IMR-90 (cell line): ENCODE measurements around the gene HRH3. TPM values are rescaled to one million over a fixed set of nuclear protein-coding genes. Genes with fewer than 3 reads are reported as not detected.

Experiments
- ATAC-seq: fragments of 200-7000 bp; cut with Tn5 transposase; 2 replicates; pipeline ENCODE4 v1.9.1; 2020; ENCODE audit warnings: low read depth, mild to moderate bottlenecking, moderate library complexity
- BruUV-seq: library from RNA; stranded (reverse); fragments of 400-500 nt; replicated peaks from 2 replicates; lab custom pipeline; 2021; lab: Mats Ljungman, UMichigan
- CTCF ChIA-PET: fragments of 300-600 bp; formaldehyde crosslinking; extraction: SDS; loops from one replicate; lab custom pipeline; 2021; ENCODE audit warnings: antibody characterized with exemption; lab: Yijun Ruan, JAX
- POLR2A ChIA-PET: fragments of 300-600 bp; sonication (Branson Sonifier 250); formaldehyde crosslinking; loops from one replicate; lab custom pipeline; 2022; ENCODE audit warnings: antibody characterized with exemption; ENCODE audit not compliant: unreplicated experiment; lab: Charles Lee
- DNase-seq: peaks from one replicate; pipeline ENCODE4 v3.0.0; 2013
- H2AFZ ChIP-seq: replicated peaks from 2 replicates; pipeline ENCODE3; 2013; ENCODE audit warnings: low read length, mild to moderate bottlenecking; ENCODE audit not compliant: poor library complexity
- H2AK5ac ChIP-seq: 2 replicates; pipeline ENCODE4 v1.6.1; 2013; ENCODE audit warnings: low read depth, low read length, inconsistent platforms
- H2AK9ac ChIP-seq: replicated peaks from 2 replicates; pipeline ENCODE3; 2013; ENCODE audit warnings: mild to moderate bottlenecking, low read depth, low read length, moderate library complexity; ENCODE audit not compliant: poor library complexity
- H2BK120ac ChIP-seq: 2 replicates; pipeline ENCODE4 v1.6.1; 2013; ENCODE audit warnings: low read depth, low read length, inconsistent platforms
- H2BK15ac ChIP-seq: 3 replicates; pipeline ENCODE4 v1.6.1; 2013; ENCODE audit warnings: low read depth, low read length, inconsistent platforms
- H2BK20ac ChIP-seq: 2 replicates; pipeline ENCODE4 v1.6.1; 2013; ENCODE audit warnings: low read depth, mild to moderate bottlenecking, inconsistent platforms, low read length, moderate library complexity
- H2BK5ac ChIP-seq: 2 replicates; pipeline ENCODE4 v1.6.1; 2013; ENCODE audit warnings: mild to moderate bottlenecking, low read depth, low read length, inconsistent platforms; ENCODE audit not compliant: poor library complexity, severe bottlenecking
- H3K14ac ChIP-seq: replicated peaks from 2 replicates; pipeline ENCODE4 v1.6.1; 2013; ENCODE audit warnings: low read depth, low read length, inconsistent platforms
- H3K18ac ChIP-seq: 2 replicates; pipeline ENCODE4 v1.6.1; 2013; ENCODE audit warnings: low read depth, low read length, control low read depth
- H3K23ac ChIP-seq: 2 replicates; pipeline ENCODE4 v1.6.1; 2013; ENCODE audit warnings: low read depth, low read length, inconsistent platforms
- H3K27ac ChIP-seq: 2 replicates; pipeline ENCODE4 v1.5.1; 2013; ENCODE audit warnings: mild to moderate bottlenecking, control low read depth, low read length; ENCODE audit not compliant: insufficient read depth
- H3K27me3 ChIP-seq: 2 replicates; pipeline ENCODE4 v1.6.1; 2013; ENCODE audit warnings: low read length; ENCODE audit not compliant: control insufficient read depth, insufficient read depth
- H3K36me3 ChIP-seq: 2 replicates; pipeline ENCODE4 v1.6.1; 2013; ENCODE audit warnings: low read length, mixed read lengths; ENCODE audit not compliant: control insufficient read depth, insufficient read depth
- H3K4ac ChIP-seq: 2 replicates; pipeline ENCODE4 v1.6.1; 2013; ENCODE audit warnings: low read depth, low read length, inconsistent platforms
- H3K4me1 ChIP-seq: 2 replicates; pipeline ENCODE4 v1.6.1; 2013; ENCODE audit warnings: low read length, mixed read lengths; ENCODE audit not compliant: control insufficient read depth, insufficient read depth
- H3K4me2 ChIP-seq: 2 replicates; pipeline ENCODE4 v1.6.1; 2013; ENCODE audit warnings: low read depth, mild to moderate bottlenecking, control low read depth, low read length, moderate library complexity
- H3K4me3 ChIP-seq: 2 replicates; pipeline ENCODE4 v1.5.1; 2013; ENCODE audit warnings: low read depth, mild to moderate bottlenecking, control low read depth, low read length, moderate library complexity; ENCODE audit not compliant: insufficient read depth
- H3K56ac ChIP-seq: 2 replicates; pipeline ENCODE4 v1.6.1; 2013; ENCODE audit warnings: low read length, inconsistent platforms; ENCODE audit not compliant: insufficient read depth; ENCODE audit errors: extremely low read depth
- H3K79me1 ChIP-seq, 2 experiments: 2 replicates each; pipeline ENCODE4 v1.6.1; 2013; ENCODE audit warnings: low read length in 2 of 2, inconsistent platforms in 1 of 2, low read depth in 1 of 2
- H3K9ac ChIP-seq: 2 replicates; pipeline ENCODE4 v1.6.1; 2013; ENCODE audit warnings: low read depth, low read length, control low read depth
- H3K9me1 ChIP-seq: 2 replicates; pipeline ENCODE4 v1.6.1; 2013; ENCODE audit warnings: low read length, inconsistent platforms; ENCODE audit not compliant: insufficient read depth
- H3K9me3 ChIP-seq: 2 replicates; pipeline ENCODE4 v1.6.1; 2013; ENCODE audit warnings: low read length; ENCODE audit not compliant: control insufficient read depth, insufficient read depth
- H4K20me1 ChIP-seq: 2 replicates; pipeline ENCODE4 v1.6.1; 2013; ENCODE audit warnings: low read length, inconsistent platforms; ENCODE audit not compliant: insufficient read depth
- H4K5ac ChIP-seq: 2 replicates; pipeline ENCODE4 v1.6.1; 2013; ENCODE audit warnings: mild to moderate bottlenecking, low read depth, low read length, control low read depth
- H4K8ac ChIP-seq, 2 experiments: 2 replicates each; pipeline ENCODE4 v1.6.1; 2013; ENCODE audit warnings: low read depth in 2 of 2, low read length in 2 of 2, control low read depth in 1 of 2, inconsistent platforms in 1 of 2
- H4K91ac ChIP-seq: 2 replicates; pipeline ENCODE4 v1.6.1; 2013; ENCODE audit warnings: low read depth, low read length, inconsistent platforms; ENCODE audit not compliant: insufficient read depth
- BHLHE40 ChIP-seq: fragments of 150-350 bp; IDR thresholded peaks from 2 replicates; pipeline ENCODE4 v1.6.1; 2016; ENCODE audit warnings: mild to moderate bottlenecking, low read depth, low read length
- CHD1 ChIP-seq: IDR thresholded peaks from 2 replicates; pipeline ENCODE4 v1.6.1; 2012; ENCODE audit warnings: low read depth, low read length, improper control_type of control experiment
- MAFK ChIP-seq: IDR thresholded peaks from 2 replicates; pipeline ENCODE4 v1.6.1; 2012; ENCODE audit warnings: low read depth, low read length, improper control_type of control experiment
- MXI1 ChIP-seq: IDR thresholded peaks from 2 replicates; pipeline ENCODE4 v1.6.1; 2012; ENCODE audit warnings: low read depth, mild to moderate bottlenecking, low read length, moderate library complexity, borderline replicate concordance
- SMC3 ChIP-seq: fragments of 150-350 bp; IDR thresholded peaks from 2 replicates; pipeline ENCODE4 v1.6.1; 2016; ENCODE audit warnings: low read depth, mild to moderate bottlenecking, antibody characterized with exemption, low read length, moderate library complexity
- USF2 ChIP-seq: fragments of 150-350 bp; IDR thresholded peaks from 2 replicates; pipeline ENCODE4 v1.6.1; 2017; ENCODE audit warnings: mild to moderate bottlenecking, antibody characterized with exemption, low read length, low read depth
- WGBS, 2 experiments: methylation state at CpG; one replicate each; pipeline versions ENCODE4 v1.1.5 to v1.1.7; 2013; ENCODE audit warnings: missing lambda C conversion rate in 2 of 2; ENCODE audit not compliant: insufficient read length in 1 of 2; ENCODE audit errors: extremely low coverage in 2 of 2; 5-methylcytosine and 5-hydroxymethylcytosine counted together
- dilution Hi-C: fragments of 300-500 bp; cut with HindIII; formaldehyde crosslinking; loops from one replicate; pipeline ENCODE4 v1.14.3; 2018; ENCODE audit warnings: low sequenced_read_pairs; ENCODE audit not compliant: unreplicated experiment
- in situ Hi-C: fragments of 300-500 bp; cut with MboI; formaldehyde crosslinking; loops from 3 replicates; pipeline ENCODE4 v1.14.3; 2019; ENCODE audit warnings: low sequenced_read_pairs, inconsistent platforms, mixed read lengths
- intact Hi-C: fragments of 100-400 bp; cut with micrococcal nuclease; formaldehyde crosslinking; loops from 2 replicates; pipeline ENCODE4 v1.10.0; 2022
- polyA plus RNA-seq, 3 experiments: library from polyadenylated mRNA; depleted of rRNA; stranded (reverse); fragments of >200 nt; gene quantifications; 2 replicates each; pipeline ENCODE4 v1.2.3, GENCODE V29; 2012; ENCODE audit warnings: low replicate concordance in 1 of 3
- total RNA-seq: library from RNA; depleted of rRNA; stranded (reverse); fragments of >200 nt; gene quantifications from 2 replicates; pipeline ENCODE4 v1.2.3, GENCODE V29; 2012

HRH3 gene
- total and polyA plus RNA-seq, 2 of the 4 experiments (the other 2 are of a cell fraction): not detected

DNA sequence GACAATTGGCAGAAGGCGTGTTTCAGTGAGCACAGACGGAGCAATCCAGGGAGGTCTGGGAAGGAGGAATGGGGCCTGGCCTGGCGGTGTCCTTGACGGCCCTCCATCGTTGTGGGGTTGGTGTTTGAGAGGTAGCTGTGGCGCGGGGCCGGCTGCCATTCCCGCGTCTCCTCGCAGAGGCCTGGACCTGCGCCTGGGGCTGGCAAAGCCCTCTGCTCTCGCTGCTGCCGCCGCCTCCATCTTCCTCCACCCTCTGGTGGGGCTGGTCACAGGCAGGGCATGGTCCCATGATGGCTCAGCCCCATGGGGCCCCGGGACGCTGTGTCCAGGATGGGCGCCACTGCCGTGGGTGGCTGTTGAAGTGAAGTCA, 25.8 kb upstream of the HRH3 start:
- dilution Hi-C loops: no loop called here
- Histone ChIP-seq H3K23ac (no peak overlapping the region), H3K4ac (no peak overlapping the region), H3K27ac (no peak overlapping the region), H2AFZ (no peak overlapping the region), H2BK15ac (no peak overlapping the region), H4K91ac (no peak overlapping the region), H2BK5ac (no peak overlapping the region), H3K18ac (no peak overlapping the region), H3K56ac (no peak overlapping the region), H2AK5ac (no peak overlapping the region), H3K36me3 (peaks cover 19% of the 10 kb centered on the region; the same call in 1 of the 2 replicates), H3K27me3 (no peaks in the 10 kb centered on the region), H3K4me2 (no peak overlapping the region), H2BK120ac (no peak overlapping the region), H3K9ac (no peak overlapping the region), H4K8ac (no peak overlapping the region), H3K4me1 (0 out of 2 replicates have a peak, but pooled peaks cover 1% of the 10 kb centered on the region), H3K14ac (no peak overlapping the region), H3K4me3 (no peak overlapping the region), H4K20me1 (peaks cover 97% of the 10 kb centered on the region), H2BK20ac (no peak overlapping the region), H3K9me1 (peaks cover 13% of the 10 kb centered on the region), H2AK9ac (no peak overlapping the region), H3K9me3 (no peaks in the 10 kb centered on the region), H4K5ac (no peak overlapping the region), H3K79me1 (peaks cover 24 to 82% of the 10 kb centered on the region in 2 experiments)
- whole genome bisulfite sequencing, 2 experiments: 71% methylated on average over 5 of the region's 19 CpGs; no CpG with 5 or more reads in 1 of the 2 experiments
- DNase-seq: no peak
- BruUV-seq: no TSS peak
- no peak for ATAC-seq
- CTCF ChIA-PET: no interaction called here
- in situ Hi-C loops: no loop called here
- no peak for TF ChIP-seq MXI1
- TF ChIP-seq BHLHE40: no peak
- no peak for TF ChIP-seq USF2
- no peak for TF ChIP-seq SMC3
- no peak for TF ChIP-seq MAFK
- no peak for TF ChIP-seq CHD1
- POLR2A ChIA-PET: no interaction called here
- intact Hi-C loops: no loop called here
